Osteoblast (primary cell): Measurements from ENCODE around the gene KCNJ11. TPM values are rescaled to one million over a fixed set of nuclear protein-coding genes. Genes with fewer than 3 reads are reported as not detected.

Source experiments
- DNase-seq: peaks from one replicate; pipeline ENCODE4 v3.0.0; 2011; ENCODE audit warnings: low spot score, mixed read lengths; ENCODE audit not compliant: insufficient read length; ENCODE audit errors: missing footprints
- H2AFZ ChIP-seq: 2 replicates; pipeline ENCODE4 v1.6.0; 2011; ENCODE audit warnings: mild to moderate bottlenecking, low read length
- H3K27ac ChIP-seq: 2 replicates; pipeline ENCODE4 v1.5.1; 2011; ENCODE audit warnings: mild to moderate bottlenecking, low read depth, low read length, moderate library complexity
- H3K27me3 ChIP-seq: 2 replicates; pipeline ENCODE4 v1.6.0; 2012; ENCODE audit warnings: mild to moderate bottlenecking, control low read depth, inconsistent platforms, low read length, moderate library complexity; ENCODE audit not compliant: insufficient read depth
- H3K36me3 ChIP-seq: 2 replicates; pipeline ENCODE4 v1.5.1; 2011; ENCODE audit warnings: mild to moderate bottlenecking, low read length, control low read depth, moderate library complexity; ENCODE audit not compliant: insufficient read depth
- H3K4me1 ChIP-seq: 2 replicates; pipeline ENCODE4 v1.5.1; 2011; ENCODE audit warnings: mild to moderate bottlenecking, low read length, control low read depth, moderate library complexity; ENCODE audit not compliant: insufficient read depth
- H3K4me2 ChIP-seq: 2 replicates; pipeline ENCODE4 v1.6.0; 2011; ENCODE audit warnings: mild to moderate bottlenecking, low read length; ENCODE audit not compliant: insufficient read depth
- H3K4me3 ChIP-seq: fragments of 200-600 bp; sonication (generic); 3 replicates; pipeline ENCODE4 v1.5.1; 2012; ENCODE audit warnings: mild to moderate bottlenecking, low read length, inconsistent platforms; ENCODE audit not compliant: insufficient read depth
- H3K79me2 ChIP-seq: 2 replicates; pipeline ENCODE4 v1.6.0; 2012; ENCODE audit warnings: mild to moderate bottlenecking, low read length, control low read depth, inconsistent platforms; ENCODE audit not compliant: insufficient read depth
- H3K9me3 ChIP-seq: 2 replicates; pipeline ENCODE4 v1.5.1; 2011; ENCODE audit warnings: low read depth, low read length, control low read depth
- H4K20me1 ChIP-seq: 2 replicates; pipeline ENCODE4 v1.6.0; 2012; ENCODE audit warnings: mild to moderate bottlenecking, low read length, control low read depth; ENCODE audit not compliant: insufficient read depth
- CTCF ChIP-seq: IDR thresholded peaks from 2 replicates; pipeline ENCODE4 v1.5.1; 2011; ENCODE audit warnings: mild to moderate bottlenecking, low read depth, low read length, moderate library complexity; ENCODE audit errors: extremely low read depth
- total RNA-seq: library from RNA; depleted of rRNA; stranded (reverse); fragments of >200 nt; gene quantifications from 2 replicates; pipeline ENCODE4 v1.2.3, GENCODE V29; 2012

KCNJ11 gene
- total RNA-seq, 1 donor = under 0.01 TPM

DNA sequence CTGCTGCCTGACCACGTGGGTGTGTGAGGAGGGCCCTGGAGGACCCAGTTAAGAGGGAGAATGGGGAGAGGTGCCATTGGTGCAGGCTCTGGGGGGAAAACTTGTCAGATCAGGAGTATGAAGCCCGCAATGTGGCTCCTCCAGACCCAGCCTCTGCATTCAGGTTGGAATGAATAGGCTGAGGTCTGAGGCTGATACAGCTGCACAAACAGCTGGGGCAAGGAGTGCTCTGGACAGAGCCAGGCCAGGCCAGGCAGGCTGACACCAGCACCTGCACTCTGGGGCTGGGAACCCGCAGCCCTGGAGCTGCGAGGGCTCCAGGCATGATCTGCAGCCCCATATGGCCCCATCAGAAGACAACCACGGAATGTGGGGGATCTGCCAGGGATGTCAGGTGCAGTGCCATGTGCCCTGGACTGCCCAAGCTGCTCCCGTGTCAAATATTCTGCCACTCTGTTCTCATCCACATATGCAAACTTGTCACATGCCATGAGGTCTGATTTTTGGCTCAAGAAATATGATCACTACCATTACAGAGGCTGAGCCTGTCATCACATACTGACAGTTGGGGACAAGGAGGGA is 27.2 kb upstream of the KCNJ11 start:
- peaks cover 33% of the 10 kb centered on the region for H3K27me3 ChIP-seq
- no peak overlapping the region for H2AFZ ChIP-seq
- no peaks in the 10 kb centered on the region for H3K9me3 ChIP-seq
- H4K20me1 ChIP-seq = no peaks in the 10 kb centered on the region
- no peak overlapping the region for H3K4me3 ChIP-seq
- no peak for DNase-seq
- H3K4me2 ChIP-seq = no peak overlapping the region
- no peak overlapping the region for H3K27ac ChIP-seq
- no peak for TF ChIP-seq CTCF
- no peaks in the 10 kb centered on the region for H3K36me3 ChIP-seq
- no peaks in the 10 kb centered on the region for H3K79me2 ChIP-seq
- no peaks in the 10 kb centered on the region for H3K4me1 ChIP-seq

- no peak overlapping the region for H3K27ac ChIP-seq
- H3K4me2 ChIP-seq = no peak overlapping the region
- no peak for TF ChIP-seq CTCF
- H4K20me1 ChIP-seq = no peaks in the 10 kb centered on the region
- H3K4me1 ChIP-seq = no peaks in the 10 kb centered on the region
- H2AFZ ChIP-seq = no peak overlapping the region
- H3K9me3 ChIP-seq = no peaks in the 10 kb centered on the region
- no peaks in the 10 kb centered on the region for H3K36me3 ChIP-seq
- no peaks in the 10 kb centered on the region for H3K79me2 ChIP-seq
- no peak for DNase-seq
- H3K27me3 ChIP-seq = peaks cover 33% of the 10 kb centered on the region
- no peak overlapping the region for H3K4me3 ChIP-seq
Observed at GRCh38 chr11:17414992-17415391, 26.5 kb upstream of the KCNJ11 start.

- Histone ChIP-seq H3K9me3 (no peaks in the 10 kb centered on the region), H3K27me3 (peaks cover 26% of the 10 kb centered on the region), H4K20me1 (no peaks in the 10 kb centered on the region), H3K36me3 (no peaks in the 10 kb centered on the region), H3K4me3 (no peak overlapping the region), H3K4me1 (no peaks in the 10 kb centered on the region), H3K4me2 (no peak overlapping the region), H2AFZ (no peak overlapping the region), H3K27ac (no peak overlapping the region), H3K79me2 (no peaks in the 10 kb centered on the region)
- DNase-seq = peak; percentile 60
- TF ChIP-seq CTCF = no peak
Observed at GRCh38 chr11:17414317-17414737, 25.9 kb upstream of the KCNJ11 start.

DNA sequence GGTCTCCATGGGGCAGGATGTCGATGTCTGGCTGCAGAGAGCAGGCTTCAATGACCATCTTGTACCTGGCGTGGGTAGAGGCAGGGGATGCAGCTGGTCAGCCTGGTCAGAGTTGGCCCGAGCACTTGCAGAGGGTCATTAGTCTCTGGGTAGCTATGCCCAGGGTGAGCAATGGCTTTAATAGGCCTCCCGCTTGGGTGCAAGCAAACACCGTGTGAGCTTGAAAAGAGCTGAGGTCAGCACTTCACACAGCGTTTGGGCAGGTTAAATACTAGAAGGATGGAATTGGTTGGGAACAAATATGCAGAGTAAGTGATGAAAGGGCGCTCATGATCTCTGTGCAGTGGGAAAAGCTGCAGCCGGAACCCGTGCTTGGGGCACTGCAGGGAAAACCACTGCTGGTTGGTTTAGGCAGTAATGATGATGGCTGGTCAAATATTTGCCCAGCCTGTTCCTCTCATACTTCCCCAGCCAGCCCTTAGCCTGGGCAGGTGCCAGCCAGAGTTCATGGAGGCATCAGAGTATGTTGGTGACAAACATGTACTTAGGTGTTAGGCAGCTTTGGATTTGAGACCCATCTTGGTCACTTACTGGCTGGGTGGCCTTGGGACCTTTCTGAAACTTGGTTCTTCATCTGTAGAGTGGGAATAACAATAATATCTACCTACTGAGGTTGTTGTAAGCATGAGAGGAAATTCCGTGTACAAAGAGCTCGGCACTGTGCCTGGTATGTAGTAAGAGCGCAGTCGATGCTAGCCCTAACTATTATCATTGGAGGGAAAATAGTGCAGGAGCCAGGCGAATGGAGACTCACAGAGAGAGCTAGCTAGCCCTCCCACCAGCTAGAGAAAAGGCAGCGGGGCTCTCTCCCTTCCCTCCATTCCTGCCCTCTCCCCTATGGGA is 25.2 kb upstream of the KCNJ11 start:
- Histone ChIP-seq H2AFZ (no peak overlapping the region), H3K4me1 (no peaks in the 10 kb centered on the region), H3K4me2 (no peak overlapping the region), H3K9me3 (no peaks in the 10 kb centered on the region), H3K79me2 (no peaks in the 10 kb centered on the region), H4K20me1 (no peaks in the 10 kb centered on the region), H3K27me3 (peaks cover 19% of the 10 kb centered on the region), H3K4me3 (no peak overlapping the region), H3K36me3 (no peaks in the 10 kb centered on the region), H3K27ac (no peak overlapping the region)
- no peak for TF ChIP-seq CTCF
- DNase-seq = peak; percentile 59
